PC-9 (cell line): ENCODE results near the gene TMF1.

Source experiments
- CTCF ChIP-seq: fragments of 200-600 bp; sonication (generic); conservative IDR thresholded peaks from 2 replicates; pipeline ENCODE4 v1.6.1; 2017; ENCODE audit warnings: mixed run types, antibody characterized with exemption, mild to moderate bottlenecking, moderate library complexity
- EZH2 ChIP-seq: fragments of 200-600 bp; sonication (generic); IDR thresholded peaks from 2 replicates; pipeline ENCODE4 v1.8.0; 2017; ENCODE audit warnings: antibody characterized with exemption, low read depth

DNA sequence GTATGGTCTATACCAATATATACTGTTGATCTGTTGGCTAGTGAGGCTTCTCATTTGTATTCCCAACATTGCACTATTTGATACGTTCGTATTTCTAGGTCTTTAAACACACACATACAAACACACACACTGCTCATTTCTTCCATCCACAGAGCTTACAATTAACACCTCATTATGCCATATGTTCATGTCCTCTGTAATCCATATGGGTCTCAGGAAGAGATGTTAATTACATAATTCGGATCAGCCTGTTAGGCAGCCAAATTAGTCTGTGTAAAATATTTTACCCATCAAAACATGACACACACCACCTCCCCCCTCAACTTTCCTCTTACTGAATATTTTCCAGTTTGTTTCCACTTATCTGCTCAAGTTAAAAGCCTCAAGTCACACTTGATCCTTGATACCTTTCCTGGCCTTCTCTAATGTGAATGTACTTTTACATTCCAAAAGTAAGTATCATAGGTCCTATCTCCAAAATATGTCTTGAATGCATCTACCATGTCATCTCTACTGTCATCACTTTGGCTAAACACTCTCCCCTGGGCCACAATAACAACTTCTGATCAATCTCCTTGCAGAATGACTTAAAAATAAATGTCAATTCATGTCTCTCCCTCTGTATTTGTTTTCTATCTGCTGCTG is 66.9 kb downstream of the TMF1 start:
- no peak for TF ChIP-seq CTCF
- TF ChIP-seq EZH2 = no peak
